ENCODE data around the gene SH3BP4.

DNA sequence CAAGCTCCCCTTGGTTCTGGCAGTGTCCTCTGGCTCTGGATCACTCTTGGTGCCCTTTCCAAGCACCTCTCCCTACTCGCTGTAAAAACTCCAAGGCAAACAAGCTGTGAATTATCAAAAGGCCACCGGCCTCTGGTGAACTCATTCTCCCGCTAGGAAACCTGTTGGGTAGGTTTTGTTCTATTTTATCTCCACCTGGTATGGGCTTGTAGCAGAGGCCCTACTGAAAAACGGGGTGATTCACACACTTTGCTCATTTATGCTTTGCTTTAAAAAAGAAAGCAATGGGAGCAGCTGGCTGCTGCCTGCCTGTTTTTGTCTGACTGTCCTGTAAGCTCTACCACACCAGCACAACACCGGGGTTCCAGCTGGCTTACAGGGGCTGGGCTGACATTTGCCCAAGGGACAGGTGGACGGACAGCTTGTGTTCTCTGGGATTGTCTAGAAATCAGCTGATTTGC lies 56.8 kb downstream of the SH3BP4 start:
- TF ChIP-seq CTCF (IDR thresholded peaks at IDR 0.05; ENCODE audit: insufficient read depth, low read length, poor library complexity, severe bottlenecking) = no peak
- no peak for TF ChIP-seq EZH2phosphoT487 (conservative IDR thresholded peaks at IDR 0.05; ENCODE audit: low read length)

Data from SU-DHL-6 (cell line).